ENCODE measurements around the gene KIAA0319L.
A peak's percentile ranks its signal among the peaks of the same experiment; 100 is the strongest.
"Not testable (repeated sequence)": the region's sequence is repeated elsewhere in the genome, so short reads cannot be mapped to it uniquely, and the experiment has no call there.

Gene KIAA0319L

GRCh38 chr1:35557118-35557610 is at the start of gene KIAA0319L:
Gene KIAA0319L, minus strand, starts transcription at chr1:35557403. Its CDS starts 2,912 bp downstream, at chr1:35554491.
- DNase-seq (ENCODE audit: low spot score): peak; percentile 89

DNA sequence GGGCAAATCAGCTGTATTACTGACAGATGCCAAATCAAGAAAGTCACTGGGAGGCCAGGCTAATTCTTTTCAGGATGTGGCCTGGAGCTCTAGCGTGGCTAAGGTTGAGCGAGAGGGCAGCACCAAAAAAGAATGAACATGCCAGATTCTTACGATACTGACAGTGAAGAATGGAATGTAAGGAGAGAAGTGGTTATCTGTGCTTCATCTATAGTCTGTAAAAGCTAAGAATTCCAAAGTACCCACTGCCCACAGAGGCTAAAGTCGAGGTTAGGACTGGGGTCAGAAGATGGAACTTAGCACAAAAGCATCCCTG is 48.6 kb upstream of the KIAA0319L start:
- DNase-seq (ENCODE audit: low spot score): peak; percentile 57

- no peak for DNase-seq (ENCODE audit: low spot score)
Observed at GRCh38 chr1:35605071-35605866, 48.1 kb upstream of the KIAA0319L start.

DNA sequence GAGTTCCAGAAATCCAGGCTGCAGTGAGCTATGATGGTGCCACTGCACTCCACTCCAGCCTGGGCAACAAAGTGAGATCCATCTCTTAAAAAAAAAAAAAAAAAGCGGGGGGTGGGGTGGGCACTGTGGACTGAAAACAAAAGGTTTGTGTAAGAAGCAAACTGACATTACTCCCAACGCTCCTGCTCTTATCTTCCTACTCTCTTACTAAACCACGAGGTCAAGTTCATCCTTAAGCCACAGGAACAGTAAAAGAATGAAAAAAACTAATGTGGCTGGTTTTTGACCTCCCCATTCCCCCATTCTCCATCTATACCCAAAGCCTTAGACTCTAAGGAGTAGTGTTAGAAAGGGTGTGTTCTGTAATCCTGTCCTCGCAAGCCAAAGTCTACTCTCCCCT is 46.7 kb upstream of the KIAA0319L start:
- no peak for DNase-seq (ENCODE audit: low spot score)

GRCh38 chr1:35603468-35603867 is 46.3 kb upstream of the KIAA0319L start:
- DNase-seq (ENCODE audit: low spot score): no peak

DNA sequence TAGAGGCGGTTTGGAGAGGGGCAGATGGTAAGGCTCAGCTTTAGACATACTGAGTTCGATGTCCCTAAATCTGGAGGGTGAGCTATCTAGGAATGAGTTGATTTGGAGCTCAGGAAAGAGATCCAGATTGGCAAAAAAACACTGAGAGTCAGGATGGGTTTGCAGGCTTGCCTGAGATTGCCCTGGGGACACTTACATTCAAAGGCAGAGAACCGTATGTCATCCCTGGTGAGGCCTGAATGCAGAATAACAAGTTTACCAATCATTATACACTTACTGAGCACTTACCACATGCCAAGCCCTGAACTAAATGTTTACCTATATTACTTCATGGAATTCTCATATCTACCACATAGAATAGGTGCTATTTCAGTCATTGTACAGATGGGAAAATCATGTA is 43.4 kb upstream of the KIAA0319L start:
- no peak for DNase-seq (ENCODE audit: low spot score)

DNA sequence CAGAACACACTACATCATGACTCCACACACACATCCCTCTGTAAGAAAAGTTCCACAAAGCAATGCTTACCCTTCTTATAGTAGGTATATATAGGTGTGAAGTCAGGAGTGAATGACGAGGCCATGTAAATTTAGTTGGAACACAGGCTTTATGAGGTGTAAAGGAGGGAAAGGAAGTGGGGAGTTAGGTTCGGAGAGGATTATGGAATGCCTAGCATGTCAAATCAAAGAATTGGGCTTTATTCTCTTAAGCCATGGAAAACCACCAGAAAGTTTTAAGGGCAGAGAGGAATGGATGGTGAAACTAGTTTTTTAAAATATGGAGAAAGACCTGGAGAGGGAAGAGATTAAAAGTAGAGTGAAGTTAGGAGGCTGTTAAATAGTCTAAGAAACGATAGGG is 42.2 kb upstream of the KIAA0319L start:
- DNase-seq (ENCODE audit: low spot score): no peak

DNA sequence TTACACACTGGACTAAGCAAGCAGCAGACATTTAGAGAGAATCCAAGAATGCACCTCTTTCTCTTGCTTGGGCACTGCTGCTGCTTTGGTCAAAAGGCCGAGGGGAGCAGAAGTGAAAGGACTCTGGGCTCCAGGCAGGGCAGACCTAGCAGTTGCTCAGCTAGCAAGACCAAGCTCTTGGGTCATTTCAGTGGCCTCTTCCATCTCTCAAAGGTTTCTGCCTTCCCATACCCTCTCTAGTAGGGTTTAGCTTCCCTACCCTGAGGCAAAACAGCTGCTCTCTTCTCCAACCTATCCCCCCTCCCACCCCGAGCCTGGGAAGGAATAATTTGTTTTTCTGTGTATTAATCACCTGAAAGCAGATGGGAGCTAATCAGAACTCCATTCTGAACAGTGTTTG is 41.7 kb upstream of the KIAA0319L start:
- no peak for DNase-seq (ENCODE audit: low spot score)

- no peak for DNase-seq (ENCODE audit: low spot score)
Observed at GRCh38 chr1:35597870-35598269, 40.7 kb upstream of the KIAA0319L start.

DNA sequence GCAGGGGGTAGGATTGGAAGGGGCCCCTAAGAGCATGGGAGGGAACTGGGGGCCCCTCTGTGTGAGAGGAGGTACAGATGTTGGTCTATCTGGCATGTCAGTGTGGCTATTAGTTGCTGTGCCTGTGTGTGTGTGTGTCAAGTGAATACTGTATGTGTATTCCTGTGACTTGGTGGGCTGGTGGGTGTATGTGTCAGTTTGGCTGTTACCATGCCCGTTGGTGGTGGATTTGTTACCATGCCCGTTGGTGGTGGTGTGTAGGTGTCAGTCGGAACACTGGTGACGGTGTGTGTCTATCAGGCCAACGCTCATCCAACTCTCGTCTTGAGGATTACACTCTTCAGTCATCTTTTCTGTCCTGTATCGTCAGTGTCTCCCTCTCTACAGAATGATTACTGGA is 38.5 kb upstream of the KIAA0319L start:
- DNase-seq (ENCODE audit: low spot score): no peak

GRCh38 chr1:35594005-35594760 is 37.0 kb upstream of the KIAA0319L start:
- DNase-seq (ENCODE audit: low spot score): no peak

DNA sequence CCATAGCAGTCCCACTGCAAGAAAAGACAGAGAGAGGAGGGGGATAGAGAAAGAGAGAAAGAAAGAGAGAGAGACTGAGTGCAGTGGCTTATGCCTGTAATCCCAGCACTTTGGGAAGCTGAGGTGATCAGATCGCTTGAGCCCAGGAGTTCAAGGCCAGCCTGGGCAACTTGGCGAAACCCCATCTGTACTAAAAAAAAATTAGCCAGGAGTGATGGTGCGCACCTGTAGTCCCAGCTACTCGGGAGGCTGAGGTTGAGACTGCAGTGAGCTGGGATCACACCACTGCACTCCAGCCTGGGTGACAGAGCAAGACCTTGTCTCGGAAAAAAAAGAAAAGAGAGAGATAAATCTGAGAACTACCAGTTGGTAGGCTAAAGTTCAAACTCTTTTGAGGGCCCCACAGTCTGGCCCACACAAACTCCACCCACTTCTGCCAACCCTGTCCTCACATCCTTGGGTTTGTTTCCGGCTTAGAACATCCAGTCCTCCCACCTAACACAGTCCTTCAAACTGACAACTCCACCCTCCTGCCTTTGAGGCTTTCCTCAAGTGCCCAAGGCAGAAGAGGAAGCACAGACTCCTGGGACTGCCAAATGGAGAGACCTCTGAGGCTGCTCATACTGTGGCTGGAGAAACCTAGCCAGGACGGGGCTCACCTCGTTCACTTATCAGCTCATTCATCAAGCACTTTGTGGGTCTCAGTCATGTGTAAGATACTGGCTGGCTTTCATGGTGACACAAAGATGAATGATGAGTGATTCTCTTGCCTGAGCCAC is 36.0 kb upstream of the KIAA0319L start:
- DNase-seq (ENCODE audit: low spot score): no peak

GRCh38 chr1:35591211-35591610 is 34.0 kb upstream of the KIAA0319L start:
- DNase-seq (ENCODE audit: low spot score): no peak

- DNase-seq (ENCODE audit: low spot score): no peak
Observed at GRCh38 chr1:35590476-35591040, 33.4 kb upstream of the KIAA0319L start.

- DNase-seq (ENCODE audit: low spot score): no peak
Observed at GRCh38 chr1:35589516-35590427, 32.6 kb upstream of the KIAA0319L start.

DNA sequence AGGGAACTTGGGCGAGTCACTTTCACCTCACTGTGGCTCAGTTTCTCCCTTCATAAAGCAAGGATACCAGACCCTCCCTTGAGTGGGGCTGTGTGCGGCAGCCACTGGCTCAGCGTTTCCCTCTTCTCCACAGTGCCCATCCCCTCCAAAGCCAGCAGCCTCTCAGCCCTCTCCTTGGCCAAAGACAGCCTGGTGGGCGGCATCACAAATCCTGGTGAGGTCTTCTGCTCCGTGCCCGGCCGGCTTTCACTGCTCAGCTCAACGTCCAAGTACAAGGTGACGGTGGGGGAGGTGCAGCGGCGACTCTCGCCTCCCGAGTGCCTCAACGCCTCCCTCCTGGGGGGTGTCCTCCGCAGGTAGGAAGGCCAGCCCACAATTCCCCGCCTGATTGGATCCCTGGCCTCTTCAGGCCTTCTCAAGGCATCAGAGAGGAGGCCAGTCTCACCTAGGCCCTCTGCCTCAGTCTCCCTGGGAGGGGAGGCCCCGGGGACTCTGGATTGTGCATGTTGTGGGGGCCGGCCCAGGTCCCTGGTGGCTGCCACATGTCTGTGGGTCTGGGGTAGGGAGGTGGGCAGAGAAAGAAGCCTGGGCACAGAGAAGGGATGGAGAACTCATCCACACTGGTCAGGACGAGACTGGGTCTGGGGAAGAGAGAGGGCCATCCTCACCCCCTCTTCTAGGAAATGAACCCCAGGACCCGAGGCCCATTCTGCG is 31.2 kb upstream of the KIAA0319L start:
- DNase-seq (ENCODE audit: low spot score): no peak

GRCh38 chr1:35587736-35588135 is 30.5 kb upstream of the KIAA0319L start:
- no peak for DNase-seq (ENCODE audit: low spot score)

DNA sequence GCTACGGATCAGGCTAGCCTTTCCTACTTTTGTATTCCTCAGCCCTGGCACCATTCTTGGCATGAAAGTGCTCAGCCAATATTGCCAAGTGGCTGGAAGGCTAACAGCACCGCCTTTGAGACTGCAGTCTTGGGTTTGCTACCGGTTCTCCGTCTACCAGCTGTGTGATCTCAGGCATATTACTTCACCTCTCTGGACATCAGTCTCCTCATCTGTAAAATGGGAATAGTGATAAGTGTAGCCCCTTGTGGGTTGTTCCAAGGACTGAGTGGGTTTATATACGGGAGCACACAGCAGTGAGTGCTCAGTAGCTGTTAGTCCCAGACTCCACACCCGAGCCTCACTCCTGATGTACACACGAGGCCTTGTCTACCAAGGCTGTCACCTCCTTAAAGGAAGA is 29.6 kb upstream of the KIAA0319L start:
- DNase-seq (ENCODE audit: low spot score): no peak

DNA sequence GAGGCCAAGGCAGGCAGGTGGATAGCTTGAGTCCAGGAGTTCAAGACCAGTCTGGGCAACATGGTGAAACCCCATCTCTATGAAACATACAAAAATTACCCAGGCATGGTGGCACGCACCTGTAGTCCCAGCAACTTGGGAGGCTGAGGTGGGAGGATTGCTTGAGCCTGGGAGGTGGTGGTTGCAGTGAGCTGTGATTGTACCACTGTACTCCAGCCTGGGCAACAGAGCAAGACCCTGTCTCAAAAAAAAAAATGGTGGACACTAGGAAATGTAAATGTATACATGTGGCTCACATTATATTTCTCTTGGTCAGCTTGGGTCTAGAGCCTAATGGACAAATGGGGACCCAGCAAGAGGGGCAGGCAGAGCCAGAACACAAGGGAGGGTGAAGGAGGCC is 28.6 kb upstream of the KIAA0319L start:
- DNase-seq (ENCODE audit: low spot score): not testable (repeated sequence)

DNA sequence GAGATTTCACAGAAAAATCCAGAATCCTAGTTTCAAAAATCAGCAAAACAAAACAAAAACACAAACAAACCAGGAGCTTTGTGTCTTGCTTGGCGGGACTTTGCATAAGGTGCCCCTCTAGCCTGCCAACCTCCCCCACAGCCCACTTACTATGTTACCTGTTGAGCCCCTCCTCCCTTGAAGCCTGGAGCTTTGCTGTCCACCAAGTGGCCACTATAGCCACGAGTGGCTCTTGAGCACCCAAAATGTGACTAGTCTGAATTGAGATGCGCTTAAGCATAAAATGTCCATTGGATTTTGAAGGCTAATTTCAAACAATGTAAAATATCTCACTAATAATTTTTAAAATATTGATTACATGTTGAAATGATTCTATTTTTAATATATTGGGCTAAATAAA is 28.1 kb upstream of the KIAA0319L start:
- no peak for DNase-seq (ENCODE audit: low spot score)

DNA sequence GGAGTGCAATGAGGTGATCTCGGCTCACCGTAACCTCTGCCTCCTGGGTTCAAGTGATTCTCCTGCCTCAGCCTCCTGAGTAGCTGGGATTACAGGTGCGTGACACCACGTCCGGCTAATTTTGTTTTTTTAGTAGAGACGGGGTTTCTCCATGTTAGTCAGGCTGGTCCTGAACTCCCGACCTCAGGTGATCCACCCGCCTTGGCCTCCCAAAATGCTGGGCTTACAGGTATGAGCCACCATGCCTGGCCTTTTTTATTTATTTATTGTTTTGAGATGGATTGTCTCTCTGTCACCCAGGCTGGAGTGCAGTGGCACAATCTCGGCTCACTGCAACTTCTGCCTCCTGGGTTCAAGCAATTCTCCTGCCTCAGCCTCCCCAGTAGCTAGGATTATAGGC is 24.4 kb upstream of the KIAA0319L start:
- DNase-seq (ENCODE audit: low spot score): not testable (repeated sequence)
